Caco-2 (cell line): ENCODE measurements around the gene PRRT1. TPM values are rescaled to one million over a fixed set of nuclear protein-coding genes. Genes with fewer than 3 reads are reported as not detected.

Source experiments
- BruUV-seq: library from RNA; stranded (reverse); fragments of 400-500 nt; replicated peaks from 2 replicates; lab custom pipeline; 2021; lab: Mats Ljungman, UMichigan
- CTCF ChIA-PET: fragments of 300-600 bp; sonication (Branson Sonifier 250); formaldehyde crosslinking; loops from one replicate; lab custom pipeline; 2022; ENCODE audit warnings: antibody characterized with exemption; lab: Charles Lee
- POLR2A ChIA-PET: fragments of 300-600 bp; sonication (Branson Sonifier 250); formaldehyde crosslinking; loops from one replicate; lab custom pipeline; 2022; ENCODE audit warnings: antibody characterized with exemption; lab: Charles Lee
- DNase-seq, 2 experiments: peaks; one replicate each; pipeline versions ENCODE4 v3.0.0 to v3.0.0-alpha.2; 2020 to 2022
- H3K27me3 ChIP-seq: replicated peaks from 2 replicates; pipeline ENCODE4 v1.6.0; 2011; ENCODE audit warnings: low read length; ENCODE audit not compliant: control insufficient read depth, insufficient read depth
- H3K36me3 ChIP-seq: 2 replicates; pipeline ENCODE4 v1.5.1; 2011; ENCODE audit warnings: low read length; ENCODE audit not compliant: control insufficient read depth, insufficient read depth
- H3K4me1 ChIP-seq: fragments of 250-450 bp; sonication (Bioruptor Pico); 2 replicates; pipeline ENCODE4 v1.5.1; 2020; ENCODE audit warnings: mild to moderate bottlenecking
- H3K4me3 ChIP-seq: 2 replicates; pipeline ENCODE4 v1.5.1; 2011; ENCODE audit warnings: low read depth, mild to moderate bottlenecking, control low read depth, low read length
- H3K9me3 ChIP-seq: fragments of 250-450 bp; sonication (Bioruptor Pico); 2 replicates; pipeline ENCODE4 v1.5.1; 2020; ENCODE audit warnings: mild to moderate bottlenecking, moderate library complexity
- H3K27ac Mint-ChIP-seq: one replicate; pipeline ENCODE4 v1.8.0; 2022; ENCODE audit warnings: mixed read lengths; ENCODE audit not compliant: unreplicated experiment
- H3K27me3 Mint-ChIP-seq: one replicate; pipeline ENCODE4 v1.8.0; 2022; ENCODE audit warnings: mixed read lengths; ENCODE audit not compliant: insufficient read depth, unreplicated experiment
- H3K36me3 Mint-ChIP-seq: one replicate; pipeline ENCODE4 v1.8.0; 2022; ENCODE audit warnings: mild to moderate bottlenecking, mixed read lengths; ENCODE audit not compliant: insufficient read depth, unreplicated experiment
- H3K4me1 Mint-ChIP-seq: one replicate; pipeline ENCODE4 v1.8.0; 2022; ENCODE audit warnings: low read depth, mixed read lengths; ENCODE audit not compliant: unreplicated experiment
- H3K4me3 Mint-ChIP-seq: one replicate; pipeline ENCODE4 v1.8.0; 2022; ENCODE audit warnings: mild to moderate bottlenecking, moderate library complexity, mixed read lengths; ENCODE audit not compliant: unreplicated experiment
- H3K9me3 Mint-ChIP-seq: one replicate; pipeline ENCODE4 v1.8.0; 2022; ENCODE audit warnings: mixed read lengths; ENCODE audit not compliant: unreplicated experiment
- intact Hi-C: fragments of 100-400 bp; cut with micrococcal nuclease; formaldehyde crosslinking; loops from one replicate; pipeline ENCODE4 v1.10.0; 2022; ENCODE audit not compliant: unreplicated experiment
- total RNA-seq: library from RNA; stranded (reverse); gene quantifications from 2 replicates; pipeline ENCODE4 v1.2.3, GENCODE V29; 2022
- TF ChIP-seq, protein P1 (sequence below), 2 experiments: fragments of 200-600 bp in 1 of 2; IDR thresholded peaks; 1 replicate in 1 of 2; 2 replicates in 1 of 2; pipeline versions ENCODE4 v1.5.1 to v1.8.0; 2011 to 2022; ENCODE audit warnings: antibody characterized with exemption in 1 of 2, control low read depth in 1 of 2, inconsistent platforms in 1 of 2, low read depth in 1 of 2, low read length in 1 of 2, mild to moderate bottlenecking in 1 of 2, moderate library complexity in 1 of 2; ENCODE audit not compliant: insufficient read depth in 1 of 2, severe bottlenecking in 1 of 2, unreplicated experiment in 1 of 2

The PRRT1 gene
- total RNA-seq, 1 experiment from 2014 or later: 2.0 TPM

DNA sequence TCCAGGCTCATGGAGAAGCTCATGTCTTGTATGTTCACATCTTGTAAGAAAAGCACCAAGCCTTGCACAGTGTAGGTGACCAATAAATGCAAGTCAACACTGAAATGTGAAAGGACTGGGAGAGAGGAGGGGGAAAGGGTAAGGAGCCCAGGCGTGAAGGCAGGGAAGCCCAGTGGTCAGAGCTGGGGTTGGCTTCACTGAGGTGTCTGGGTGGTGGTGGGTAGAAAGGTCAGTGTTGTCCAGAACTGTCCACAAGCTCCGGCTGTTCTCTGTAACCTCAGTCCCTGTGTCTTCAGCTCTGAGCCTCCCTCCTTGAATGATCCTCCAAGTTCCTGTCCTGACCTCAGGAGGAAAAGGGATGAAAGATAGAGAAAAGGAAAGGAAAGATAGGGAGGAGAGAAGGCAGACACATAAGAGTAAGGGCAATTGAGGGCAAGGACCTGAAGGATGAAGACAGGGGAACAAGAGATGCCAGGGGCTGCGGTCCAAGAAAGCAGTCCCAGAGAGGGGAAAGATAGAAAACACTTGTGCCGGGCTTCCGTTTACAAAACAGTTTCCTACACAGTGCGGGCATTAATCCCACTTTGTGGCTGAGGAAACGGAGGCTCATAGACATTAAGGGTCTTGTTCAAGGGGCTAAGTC, 40.2 kb downstream of the PRRT1 start:
- no peak overlapping the region for H3K4me3 ChIP-seq
- H3K4me3 Mint-ChIP-seq: no peak overlapping the region
- no peaks in the 10 kb centered on the region for H3K27me3 Mint-ChIP-seq
- no peaks in the 10 kb centered on the region for H3K9me3 ChIP-seq
- no peaks in the 10 kb centered on the region; the same call in none of the 2 replicates for H3K36me3 ChIP-seq
- no TSS peak for BruUV-seq
- H3K36me3 Mint-ChIP-seq: peaks cover 19% of the 10 kb centered on the region
- no peak overlapping the region for H3K27ac Mint-ChIP-seq
- intact Hi-C loops: no loop called here
- H3K4me1 Mint-ChIP-seq: peaks cover 27% of the 10 kb centered on the region
- CTCF ChIA-PET: no interaction called here
- peaks cover 15% of the 10 kb centered on the region for H3K4me1 ChIP-seq
- no peak for DNase-seq
- TF ChIP-seq, protein P1, sequence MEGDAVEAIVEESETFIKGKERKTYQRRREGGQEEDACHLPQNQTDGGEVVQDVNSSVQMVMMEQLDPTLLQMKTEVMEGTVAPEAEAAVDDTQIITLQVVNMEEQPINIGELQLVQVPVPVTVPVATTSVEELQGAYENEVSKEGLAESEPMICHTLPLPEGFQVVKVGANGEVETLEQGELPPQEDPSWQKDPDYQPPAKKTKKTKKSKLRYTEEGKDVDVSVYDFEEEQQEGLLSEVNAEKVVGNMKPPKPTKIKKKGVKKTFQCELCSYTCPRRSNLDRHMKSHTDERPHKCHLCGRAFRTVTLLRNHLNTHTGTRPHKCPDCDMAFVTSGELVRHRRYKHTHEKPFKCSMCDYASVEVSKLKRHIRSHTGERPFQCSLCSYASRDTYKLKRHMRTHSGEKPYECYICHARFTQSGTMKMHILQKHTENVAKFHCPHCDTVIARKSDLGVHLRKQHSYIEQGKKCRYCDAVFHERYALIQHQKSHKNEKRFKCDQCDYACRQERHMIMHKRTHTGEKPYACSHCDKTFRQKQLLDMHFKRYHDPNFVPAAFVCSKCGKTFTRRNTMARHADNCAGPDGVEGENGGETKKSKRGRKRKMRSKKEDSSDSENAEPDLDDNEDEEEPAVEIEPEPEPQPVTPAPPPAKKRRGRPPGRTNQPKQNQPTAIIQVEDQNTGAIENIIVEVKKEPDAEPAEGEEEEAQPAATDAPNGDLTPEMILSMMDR (IDR thresholded peaks at IDR 0.05; ENCODE audit: insufficient read depth in 1 of 2, low read depth in 1 of 2, low read length in 1 of 2, severe bottlenecking in 1 of 2, unreplicated experiment in 1 of 2): no peak
- no peaks in the 10 kb centered on the region for H3K9me3 Mint-ChIP-seq
- H3K27me3 ChIP-seq: no peaks in the 10 kb centered on the region
- POLR2A ChIA-PET: no interaction called here

DNA sequence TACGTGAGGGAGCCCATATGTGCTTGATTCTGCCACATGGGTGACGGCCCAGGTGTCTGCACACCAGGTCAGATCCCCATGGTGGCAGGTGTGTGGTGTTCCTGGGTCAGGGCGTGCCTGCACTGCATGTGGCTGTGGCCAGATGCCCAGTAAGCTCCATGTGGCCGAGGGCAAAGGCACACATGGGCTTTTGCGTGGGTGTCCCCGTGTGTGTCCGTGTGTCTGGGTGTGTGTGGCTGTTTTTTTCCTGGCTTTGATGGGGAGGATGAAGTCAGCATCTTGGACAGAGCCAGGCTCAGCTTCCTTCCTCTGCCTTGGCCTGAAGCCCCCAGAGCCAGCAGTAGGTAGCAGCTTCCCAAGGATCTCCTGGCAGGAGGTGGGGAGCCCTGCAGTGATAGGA, 41.1 kb downstream of the PRRT1 start:
- Mint-ChIP-seq H3K27ac (no peak overlapping the region), H3K9me3 (no peaks in the 10 kb centered on the region), H3K27me3 (no peaks in the 10 kb centered on the region), H3K4me3 (no peak overlapping the region), H3K36me3 (peaks cover 19% of the 10 kb centered on the region), H3K4me1 (peaks cover 27% of the 10 kb centered on the region)
- ChIA-PET POLR2A (no interaction called here), CTCF (interaction anchor here (0.6 to 1.7 kb wide), 2 partner anchors 20 to 85 kb away, joined by 4 to 5 read pairs; no protein-coding TSS in a partner anchor)
- Histone ChIP-seq H3K9me3 (no peaks in the 10 kb centered on the region), H3K36me3 (no peaks in the 10 kb centered on the region; the same call in none of the 2 replicates), H3K4me1 (peaks cover 15% of the 10 kb centered on the region), H3K4me3 (no peak overlapping the region), H3K27me3 (no peaks in the 10 kb centered on the region)
- intact Hi-C loops: no loop called here
- TF ChIP-seq, protein P1 (IDR thresholded peaks at IDR 0.05; ENCODE audit: insufficient read depth in 1 of 2, low read depth in 1 of 2, low read length in 1 of 2, severe bottlenecking in 1 of 2, unreplicated experiment in 1 of 2): no peak
- no TSS peak for BruUV-seq
- no peak for DNase-seq

DNA sequence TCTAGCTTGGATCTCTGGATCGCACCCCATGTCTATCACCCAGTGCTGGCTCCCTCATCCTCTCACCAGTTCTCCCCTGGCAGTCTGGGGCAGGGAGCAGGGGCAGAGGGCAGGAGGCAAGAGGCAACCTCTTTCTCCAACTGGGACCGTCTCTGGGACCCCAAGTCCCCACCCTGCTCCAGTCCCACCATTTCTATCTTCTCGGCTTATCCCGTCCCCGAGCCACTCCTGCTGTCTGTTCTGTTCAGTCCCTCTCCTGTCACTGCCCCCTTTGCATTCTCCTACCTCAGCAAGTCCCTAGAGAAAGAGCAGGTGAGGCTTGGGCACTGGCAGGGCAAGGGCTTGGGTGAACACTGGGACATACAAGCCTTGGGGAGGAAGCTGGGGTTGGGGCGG, 42.0 kb downstream of the PRRT1 start:
- no peak overlapping the region for H3K27ac Mint-ChIP-seq
- TF ChIP-seq, protein P1 (IDR thresholded peaks at IDR 0.05; ENCODE audit: insufficient read depth in 1 of 2, low read depth in 1 of 2, low read length in 1 of 2, severe bottlenecking in 1 of 2, unreplicated experiment in 1 of 2): no peak
- no peaks in the 10 kb centered on the region for H3K27me3 ChIP-seq
- peaks cover 23% of the 10 kb centered on the region for H3K4me1 Mint-ChIP-seq
- H3K4me3 ChIP-seq: no peak overlapping the region
- intact Hi-C loops: no loop called here
- ChIA-PET POLR2A (interaction anchor here (0.6 kb wide), 1 partner anchor 21 kb away, joined by 3 read pairs; no protein-coding TSS in a partner anchor), CTCF (interaction anchor here (0.7 to 1.7 kb wide), 2 partner anchors 86 to 243 kb away, joined by 5 read pairs; no protein-coding TSS in a partner anchor)
- H3K4me1 ChIP-seq: peaks cover 15% of the 10 kb centered on the region
- no TSS peak for BruUV-seq
- no peaks in the 10 kb centered on the region for H3K36me3 ChIP-seq
- no peaks in the 10 kb centered on the region for H3K27me3 Mint-ChIP-seq
- no peaks in the 10 kb centered on the region for H3K9me3 ChIP-seq
- no peaks in the 10 kb centered on the region for H3K9me3 Mint-ChIP-seq
- H3K4me3 Mint-ChIP-seq: no peak overlapping the region
- DNase-seq: no peak
- H3K36me3 Mint-ChIP-seq: peaks cover 17% of the 10 kb centered on the region
